Endothelial cell of umbilical vein (primary cell): ENCODE results near the gene GGPS1.

ENCODE experiments used
- EZH2 ChIP-seq: IDR thresholded peaks from 2 replicates; pipeline ENCODE4 v1.6.1; 2012; ENCODE audit warnings: borderline replicate concordance, low read depth, mild to moderate bottlenecking, moderate library complexity, low read length, inconsistent platforms; ENCODE audit not compliant: severe bottlenecking
- FOS ChIP-seq: IDR thresholded peaks from 2 replicates; pipeline ENCODE4 v1.6.1; 2011; ENCODE audit warnings: mild to moderate bottlenecking, low read length, moderate library complexity, borderline replicate concordance; ENCODE audit not compliant: insufficient read depth
- GATA2 ChIP-seq: IDR thresholded peaks from 2 replicates; pipeline ENCODE4 v1.7.0; 2011; ENCODE audit warnings: low read depth, mild to moderate bottlenecking, moderate library complexity, mixed read lengths, low read length; ENCODE audit not compliant: insufficient read length, insufficient read depth
- JUN ChIP-seq: IDR thresholded peaks from 2 replicates; pipeline ENCODE4 v1.6.1; 2011; ENCODE audit warnings: borderline replicate concordance, low read depth; ENCODE audit not compliant: insufficient read length, insufficient read depth
- MYC ChIP-seq: IDR thresholded peaks from one replicate; pipeline ENCODE4 v1.6.1; 2011; ENCODE audit warnings: mild to moderate bottlenecking, low read depth, low read length
- POLR2A ChIP-seq: IDR thresholded peaks from 2 replicates; pipeline ENCODE4 v1.6.1; 2012; ENCODE audit warnings: low read depth, mild to moderate bottlenecking, control low read depth, low read length
- POLR2AphosphoS5 ChIP-seq: IDR thresholded peaks from 2 replicates; pipeline ENCODE4 v1.6.1; 2012; ENCODE audit warnings: low read depth, mild to moderate bottlenecking, control low read depth, low read length, moderate library complexity; ENCODE audit not compliant: insufficient read depth
- TF ChIP-seq, protein P1 (sequence below), 2 donors: IDR thresholded peaks; 1 replicate in 1 of 2; 2 replicates in 1 of 2; pipeline ENCODE4 v1.5.1; 2011; ENCODE audit warnings: low read length in 2 of 2, mild to moderate bottlenecking in 2 of 2, moderate library complexity in 2 of 2, control low read depth in 1 of 2, inconsistent platforms in 1 of 2, low read depth in 1 of 2; ENCODE audit not compliant: insufficient read depth in 1 of 2; ENCODE audit errors: extremely low read depth in 1 of 2
- TF ChIP-seq, protein P2 (sequence below): IDR thresholded peaks from 2 replicates; pipeline ENCODE4 v1.6.1; 2011; ENCODE audit not compliant: insufficient read depth, insufficient read length

DNA sequence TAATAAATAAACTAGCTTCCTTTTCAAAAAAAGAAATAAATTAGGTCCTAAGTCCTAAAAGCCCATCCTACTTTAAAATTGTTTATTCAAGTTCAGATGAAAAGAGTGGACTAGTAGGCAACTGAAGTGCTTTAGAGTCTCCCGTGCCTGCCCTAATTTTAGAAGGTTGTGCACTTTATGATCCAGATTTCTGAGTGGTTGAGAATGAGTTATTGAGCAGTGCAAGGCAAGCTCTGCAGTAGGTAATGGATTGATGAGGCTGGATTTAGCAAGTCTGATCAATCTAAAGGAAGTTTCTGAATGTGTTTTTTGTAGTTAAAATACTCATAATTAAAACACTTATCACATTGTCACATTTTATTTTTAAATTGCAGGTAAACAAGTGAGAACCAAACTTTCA is 13.0 kb downstream of the GGPS1 start:
- TF ChIP-seq, protein P1, sequence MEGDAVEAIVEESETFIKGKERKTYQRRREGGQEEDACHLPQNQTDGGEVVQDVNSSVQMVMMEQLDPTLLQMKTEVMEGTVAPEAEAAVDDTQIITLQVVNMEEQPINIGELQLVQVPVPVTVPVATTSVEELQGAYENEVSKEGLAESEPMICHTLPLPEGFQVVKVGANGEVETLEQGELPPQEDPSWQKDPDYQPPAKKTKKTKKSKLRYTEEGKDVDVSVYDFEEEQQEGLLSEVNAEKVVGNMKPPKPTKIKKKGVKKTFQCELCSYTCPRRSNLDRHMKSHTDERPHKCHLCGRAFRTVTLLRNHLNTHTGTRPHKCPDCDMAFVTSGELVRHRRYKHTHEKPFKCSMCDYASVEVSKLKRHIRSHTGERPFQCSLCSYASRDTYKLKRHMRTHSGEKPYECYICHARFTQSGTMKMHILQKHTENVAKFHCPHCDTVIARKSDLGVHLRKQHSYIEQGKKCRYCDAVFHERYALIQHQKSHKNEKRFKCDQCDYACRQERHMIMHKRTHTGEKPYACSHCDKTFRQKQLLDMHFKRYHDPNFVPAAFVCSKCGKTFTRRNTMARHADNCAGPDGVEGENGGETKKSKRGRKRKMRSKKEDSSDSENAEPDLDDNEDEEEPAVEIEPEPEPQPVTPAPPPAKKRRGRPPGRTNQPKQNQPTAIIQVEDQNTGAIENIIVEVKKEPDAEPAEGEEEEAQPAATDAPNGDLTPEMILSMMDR (IDR thresholded peaks at IDR 0.05; ENCODE audit: extremely low read depth in 1 of 2, insufficient read depth in 1 of 2, low read depth in 1 of 2, low read length in 2 of 2), result no peak
- TF ChIP-seq POLR2A, result no peak
- TF ChIP-seq POLR2AphosphoS5, result no peak
- no peak for TF ChIP-seq EZH2
- no peak for TF ChIP-seq MYC
- TF ChIP-seq, protein P2, sequence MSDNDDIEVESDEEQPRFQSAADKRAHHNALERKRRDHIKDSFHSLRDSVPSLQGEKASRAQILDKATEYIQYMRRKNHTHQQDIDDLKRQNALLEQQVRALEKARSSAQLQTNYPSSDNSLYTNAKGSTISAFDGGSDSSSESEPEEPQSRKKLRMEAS, result no peak
- TF ChIP-seq JUN, result no peak
- no peak for TF ChIP-seq GATA2
- TF ChIP-seq FOS, result no peak
